ENCODE results near the gene RAE1.

GRCh38 chr20:57400821-57401564, 49.9 kb downstream of the RAE1 start:
- no peak for TF ChIP-seq POLR2A (IDR thresholded peaks at IDR 0.05)
- TF ChIP-seq CTCF (IDR thresholded peaks at IDR 0.05), result no peak

Measured in testis (tissue), 2 donors.